Measurements from ENCODE around the gene RASL10A.

The RASL10A gene

DNA sequence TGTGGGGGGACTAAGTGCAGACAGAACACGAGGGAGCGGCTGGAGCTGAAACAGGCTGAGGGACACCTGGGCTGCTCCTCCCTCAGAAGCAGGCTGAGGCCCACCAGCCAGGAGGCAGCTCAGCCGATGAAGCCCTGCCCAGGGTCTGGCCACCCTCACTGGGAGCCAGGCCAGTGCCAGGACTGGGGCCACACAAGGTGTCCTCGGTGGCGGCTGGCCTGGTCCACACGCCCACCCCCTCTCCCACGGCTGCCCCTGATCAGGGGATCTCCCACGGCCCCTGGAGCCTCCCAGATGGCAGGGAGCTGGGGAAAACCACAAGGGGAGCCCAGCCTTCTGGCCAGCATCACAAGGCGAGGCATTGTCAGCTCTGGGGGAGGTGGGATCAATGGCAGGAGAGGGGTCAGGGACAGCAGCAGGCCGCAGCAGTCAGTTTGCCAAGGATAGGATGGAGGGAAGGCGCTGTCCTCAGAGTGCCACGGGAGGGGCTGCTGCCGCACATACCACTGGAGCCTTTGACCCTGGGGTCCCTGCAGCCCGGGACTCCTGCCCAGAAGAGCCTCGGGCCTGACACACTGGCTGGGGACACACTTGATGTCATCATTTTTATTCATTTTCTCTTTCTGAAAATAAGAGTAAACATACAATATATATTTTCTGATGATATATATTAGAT is 11.7 kb upstream of the RASL10A start:
- TF ChIP-seq ZFX (IDR thresholded peaks at IDR 0.05) = no peak
- TF ChIP-seq, protein P1, sequence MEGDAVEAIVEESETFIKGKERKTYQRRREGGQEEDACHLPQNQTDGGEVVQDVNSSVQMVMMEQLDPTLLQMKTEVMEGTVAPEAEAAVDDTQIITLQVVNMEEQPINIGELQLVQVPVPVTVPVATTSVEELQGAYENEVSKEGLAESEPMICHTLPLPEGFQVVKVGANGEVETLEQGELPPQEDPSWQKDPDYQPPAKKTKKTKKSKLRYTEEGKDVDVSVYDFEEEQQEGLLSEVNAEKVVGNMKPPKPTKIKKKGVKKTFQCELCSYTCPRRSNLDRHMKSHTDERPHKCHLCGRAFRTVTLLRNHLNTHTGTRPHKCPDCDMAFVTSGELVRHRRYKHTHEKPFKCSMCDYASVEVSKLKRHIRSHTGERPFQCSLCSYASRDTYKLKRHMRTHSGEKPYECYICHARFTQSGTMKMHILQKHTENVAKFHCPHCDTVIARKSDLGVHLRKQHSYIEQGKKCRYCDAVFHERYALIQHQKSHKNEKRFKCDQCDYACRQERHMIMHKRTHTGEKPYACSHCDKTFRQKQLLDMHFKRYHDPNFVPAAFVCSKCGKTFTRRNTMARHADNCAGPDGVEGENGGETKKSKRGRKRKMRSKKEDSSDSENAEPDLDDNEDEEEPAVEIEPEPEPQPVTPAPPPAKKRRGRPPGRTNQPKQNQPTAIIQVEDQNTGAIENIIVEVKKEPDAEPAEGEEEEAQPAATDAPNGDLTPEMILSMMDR (conservative IDR thresholded peaks at IDR 0.05) = no peak
- H3K27ac ChIP-seq = no peak overlapping the region

DNA sequence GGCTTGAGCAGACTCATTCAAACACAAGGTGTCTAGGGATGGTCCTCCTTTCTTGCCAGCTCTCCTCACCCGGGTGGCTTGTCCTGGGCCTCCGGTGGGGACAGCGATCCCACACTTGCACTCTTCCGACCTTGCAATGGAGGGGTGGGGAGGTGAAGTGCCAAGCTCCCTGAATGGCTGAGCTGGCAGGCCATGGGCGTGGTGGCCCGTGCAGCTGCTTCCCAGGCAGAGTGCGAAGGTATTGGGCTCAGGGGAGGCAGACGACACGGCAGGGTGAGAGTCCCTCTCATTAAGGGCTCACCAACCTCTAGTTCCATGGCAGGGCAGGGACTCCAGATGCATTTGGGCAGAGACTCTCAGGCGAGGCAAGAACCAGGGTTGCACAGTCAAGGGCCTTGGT is 11.0 kb upstream of the RASL10A start:
- H3K27ac ChIP-seq = no peak overlapping the region
- TF ChIP-seq ZFX (IDR thresholded peaks at IDR 0.05) = no peak
- TF ChIP-seq, protein P1 (conservative IDR thresholded peaks at IDR 0.05) = no peak

DNA sequence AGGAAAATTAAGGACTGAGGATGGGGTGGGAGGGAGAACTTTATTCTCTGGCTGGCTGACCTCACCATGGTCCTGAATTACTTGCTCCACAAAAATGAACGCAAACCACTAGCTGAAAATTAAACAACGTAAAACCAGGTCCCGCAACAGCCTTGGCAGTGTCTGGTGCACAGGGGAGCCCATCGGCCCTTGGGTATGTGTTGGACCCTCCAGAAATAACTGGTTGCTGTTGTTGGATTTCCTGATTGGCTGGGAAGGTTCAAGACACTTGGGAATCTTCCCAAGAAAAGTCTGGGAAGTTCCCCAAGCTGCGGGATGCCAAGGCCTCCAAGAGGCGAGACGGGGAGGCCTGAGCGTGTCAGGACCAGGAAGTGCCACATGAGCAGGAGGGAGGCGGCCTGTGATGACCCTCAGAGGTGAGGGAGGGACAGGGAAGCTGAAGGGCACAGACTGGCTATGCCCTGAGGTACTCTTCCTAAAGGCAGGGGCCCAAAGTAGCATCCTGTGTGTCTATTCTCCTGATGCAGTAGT is 10.4 kb upstream of the RASL10A start:
- TF ChIP-seq, protein P1 (conservative IDR thresholded peaks at IDR 0.05) = no peak
- TF ChIP-seq ZFX (IDR thresholded peaks at IDR 0.05) = no peak
- no peak overlapping the region for H3K27ac ChIP-seq

DNA sequence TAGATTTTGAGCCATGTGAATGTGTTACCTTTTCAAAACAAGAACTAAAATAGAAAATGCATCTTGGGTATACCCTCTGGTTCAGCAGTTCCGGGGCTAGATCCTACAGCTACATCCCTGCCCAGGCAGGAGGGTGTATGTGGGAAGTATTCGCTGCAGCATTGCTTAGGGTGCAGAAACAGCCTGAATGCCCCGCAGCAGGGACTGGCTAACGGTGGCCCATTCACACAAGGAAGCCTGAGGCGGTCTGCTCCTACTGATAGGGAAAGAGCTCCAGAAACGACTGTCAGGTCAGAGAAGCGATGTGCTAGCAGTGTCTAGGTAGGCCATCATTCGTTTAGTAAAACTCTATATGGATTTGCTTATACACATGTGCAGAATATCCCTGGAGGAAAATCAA is 9.9 kb upstream of the RASL10A start:
- TF ChIP-seq, protein P1 (conservative IDR thresholded peaks at IDR 0.05) = no peak
- no peak for TF ChIP-seq ZFX (IDR thresholded peaks at IDR 0.05)
- no peak overlapping the region for H3K27ac ChIP-seq

DNA sequence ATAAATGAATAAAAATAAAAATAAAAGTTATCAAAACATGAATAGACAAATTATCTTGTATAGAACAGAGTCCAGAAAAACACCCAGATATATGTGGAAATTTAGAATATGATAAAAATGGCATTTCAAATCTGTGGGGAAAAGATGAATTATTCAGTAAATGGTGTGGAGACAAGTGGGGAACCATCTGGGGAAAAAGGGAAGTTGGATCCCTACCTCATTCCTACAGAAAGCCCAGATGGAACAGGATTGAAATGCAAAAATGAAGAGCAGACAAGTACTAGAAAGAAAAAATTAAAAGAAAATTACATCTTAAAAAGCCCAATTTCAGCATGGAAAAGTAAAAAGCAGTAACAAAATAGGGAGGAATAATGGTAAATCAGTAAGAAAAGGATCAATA is 8.1 kb upstream of the RASL10A start:
- H3K27ac ChIP-seq = no peak overlapping the region
- TF ChIP-seq, protein P1 (conservative IDR thresholded peaks at IDR 0.05) = no peak
- TF ChIP-seq ZFX (IDR thresholded peaks at IDR 0.05) = no peak

DNA sequence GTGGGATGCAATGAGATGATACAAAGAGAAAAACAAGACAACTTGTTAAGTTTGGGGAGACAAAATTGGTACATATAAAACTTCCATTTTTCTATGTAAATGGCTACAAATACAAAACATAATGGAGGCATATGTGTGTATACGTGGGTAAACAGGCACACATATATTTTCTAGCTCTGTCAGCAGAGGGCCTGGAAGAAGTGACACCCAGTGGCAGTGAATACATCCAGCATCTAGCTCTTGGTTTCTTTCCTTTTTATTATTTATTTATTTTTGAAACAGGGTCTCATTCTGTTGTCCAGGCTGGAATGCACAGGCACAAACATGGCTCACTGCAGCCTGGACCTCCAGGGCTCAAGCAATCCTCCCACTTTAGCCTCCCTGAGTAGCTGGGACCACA is 5.0 kb upstream of the RASL10A start:
- no peak for TF ChIP-seq ZFX (IDR thresholded peaks at IDR 0.05)
- TF ChIP-seq, protein P1 (conservative IDR thresholded peaks at IDR 0.05) = no peak; the same call in 1 of the 2 replicates

DNA sequence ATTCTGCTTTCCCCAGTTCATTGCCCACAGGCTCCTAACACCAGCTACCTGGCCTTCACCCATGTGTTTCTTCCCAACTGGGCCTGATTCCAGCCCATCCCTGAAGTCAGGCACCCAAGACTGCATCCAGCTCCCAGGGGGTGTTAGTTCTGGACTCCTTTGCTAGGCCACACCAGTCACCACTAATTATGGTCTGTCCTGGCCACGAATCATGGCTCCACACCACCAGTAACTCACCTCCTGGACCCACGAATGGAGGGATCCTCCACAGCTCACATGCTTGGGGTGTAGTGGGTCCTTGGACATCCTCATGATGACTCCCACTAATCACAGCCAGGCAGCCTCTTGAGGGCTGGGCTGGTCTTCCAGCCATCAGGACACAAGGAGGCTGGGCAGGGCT is 3.6 kb upstream of the RASL10A start:
- TF ChIP-seq, protein P1 (conservative IDR thresholded peaks at IDR 0.05) = no peak
- no peak for TF ChIP-seq ZFX (IDR thresholded peaks at IDR 0.05)
- no peak overlapping the region for H3K27ac ChIP-seq

More for the DNA sequence above, 5.0 kb upstream of the RASL10A start:
- H3K27ac ChIP-seq = peak overlapping the region; percentile 39

Data from C4-2B (cell line).